ENCODE measurements around the gene UPP2. TPM values are rescaled to one million over a fixed set of nuclear protein-coding genes. Genes with fewer than 3 reads are reported as not detected.

UPP2 gene
- total RNA-seq, 4 donors from 2014 or later = not detected

GRCh38 chr2:158125756-158126498, 24.3 kb downstream of the UPP2 start:
- peaks cover 0 to 22% (median 0%) of the 10 kb centered on the region in 4 donors for H3K4me1 ChIP-seq
- no peaks in the 10 kb centered on the region for H3K9me3 ChIP-seq
- DNase-seq = no peak
- no peaks in the 10 kb centered on the region for H3K36me3 ChIP-seq
- no peaks in the 10 kb centered on the region for H3K27me3 ChIP-seq
- TF ChIP-seq POLR2A (IDR thresholded peaks at IDR 0.05) = no peak
- TF ChIP-seq, protein P1, sequence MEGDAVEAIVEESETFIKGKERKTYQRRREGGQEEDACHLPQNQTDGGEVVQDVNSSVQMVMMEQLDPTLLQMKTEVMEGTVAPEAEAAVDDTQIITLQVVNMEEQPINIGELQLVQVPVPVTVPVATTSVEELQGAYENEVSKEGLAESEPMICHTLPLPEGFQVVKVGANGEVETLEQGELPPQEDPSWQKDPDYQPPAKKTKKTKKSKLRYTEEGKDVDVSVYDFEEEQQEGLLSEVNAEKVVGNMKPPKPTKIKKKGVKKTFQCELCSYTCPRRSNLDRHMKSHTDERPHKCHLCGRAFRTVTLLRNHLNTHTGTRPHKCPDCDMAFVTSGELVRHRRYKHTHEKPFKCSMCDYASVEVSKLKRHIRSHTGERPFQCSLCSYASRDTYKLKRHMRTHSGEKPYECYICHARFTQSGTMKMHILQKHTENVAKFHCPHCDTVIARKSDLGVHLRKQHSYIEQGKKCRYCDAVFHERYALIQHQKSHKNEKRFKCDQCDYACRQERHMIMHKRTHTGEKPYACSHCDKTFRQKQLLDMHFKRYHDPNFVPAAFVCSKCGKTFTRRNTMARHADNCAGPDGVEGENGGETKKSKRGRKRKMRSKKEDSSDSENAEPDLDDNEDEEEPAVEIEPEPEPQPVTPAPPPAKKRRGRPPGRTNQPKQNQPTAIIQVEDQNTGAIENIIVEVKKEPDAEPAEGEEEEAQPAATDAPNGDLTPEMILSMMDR (IDR thresholded peaks at IDR 0.05) = peak in 3 of 6 experiments; percentile 36 to 41 (median 38)
- no peak overlapping the region for H3K4me3 ChIP-seq
- H3K27ac ChIP-seq = peak overlapping the region in 2 of 4 donors; percentile 24 to 70

GRCh38 chr2:158127380-158127804, 25.7 kb downstream of the UPP2 start:
- DNase-seq = no peak
- no peaks in the 10 kb centered on the region for H3K9me3 ChIP-seq
- peaks cover 0 to 22% (median 0%) of the 10 kb centered on the region in 4 donors for H3K4me1 ChIP-seq
- TF ChIP-seq, protein P1 (IDR thresholded peaks at IDR 0.05) = no peak
- TF ChIP-seq POLR2A (IDR thresholded peaks at IDR 0.05) = no peak
- no peak overlapping the region for H3K4me3 ChIP-seq
- H3K27ac ChIP-seq = peak overlapping the region in 2 of 4 donors; percentile 64 to 65
- H3K27me3 ChIP-seq = no peaks in the 10 kb centered on the region
- no peaks in the 10 kb centered on the region for H3K36me3 ChIP-seq

DNA sequence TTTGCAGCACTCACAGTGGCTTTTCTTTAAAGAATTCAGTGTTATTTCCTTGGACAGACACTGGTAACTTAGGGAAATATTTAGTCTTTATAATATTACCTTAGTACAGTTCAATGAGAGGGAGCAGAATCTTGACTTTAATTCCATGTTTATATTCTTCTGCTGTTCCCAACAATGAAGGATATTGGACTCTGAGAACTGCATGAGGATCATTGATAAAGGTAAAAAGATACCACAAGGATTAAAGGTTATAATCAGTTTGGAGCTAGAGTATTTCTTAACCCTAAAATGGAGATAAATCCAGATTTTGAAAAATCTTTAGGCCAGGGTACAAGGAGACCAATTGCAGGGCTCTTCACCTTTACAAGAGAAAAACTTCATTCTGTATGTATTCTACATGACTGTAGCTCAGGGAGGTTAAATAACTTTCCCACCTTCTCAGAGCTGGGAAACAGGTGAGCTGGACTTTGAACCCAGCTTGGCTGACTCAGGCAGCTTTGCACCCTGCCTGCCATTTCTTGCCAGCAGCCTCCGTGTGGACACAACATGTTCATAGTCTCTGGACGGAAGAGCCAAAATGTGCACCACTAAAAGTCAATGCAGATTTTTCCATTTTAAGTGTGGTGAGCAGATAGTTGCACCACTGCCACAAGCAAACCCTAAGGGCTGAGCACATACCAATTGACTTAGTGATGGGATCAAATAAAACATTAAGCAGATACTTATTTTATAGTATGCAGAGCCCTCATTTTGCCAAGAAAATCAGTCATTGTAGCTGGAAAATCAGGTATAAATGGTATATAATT, 26.7 kb downstream of the UPP2 start:
- Histone ChIP-seq H3K9me3 (no peaks in the 10 kb centered on the region), H3K4me1 (peaks cover 0 to 22% (median 0%) of the 10 kb centered on the region in 4 donors), H3K27ac (peak overlapping the region in 3 of 4 donors; percentile 21 to 65 (median 64)), H3K36me3 (no peaks in the 10 kb centered on the region), H3K27me3 (no peaks in the 10 kb centered on the region), H3K4me3 (no peak overlapping the region)
- TF ChIP-seq, protein P1 (IDR thresholded peaks at IDR 0.05) = peak in 2 of 6 experiments; percentile 28 to 39
- no peak for TF ChIP-seq POLR2A (IDR thresholded peaks at IDR 0.05)
- DNase-seq = peak in 2 of 3 donors; percentile 80 to 89

DNA sequence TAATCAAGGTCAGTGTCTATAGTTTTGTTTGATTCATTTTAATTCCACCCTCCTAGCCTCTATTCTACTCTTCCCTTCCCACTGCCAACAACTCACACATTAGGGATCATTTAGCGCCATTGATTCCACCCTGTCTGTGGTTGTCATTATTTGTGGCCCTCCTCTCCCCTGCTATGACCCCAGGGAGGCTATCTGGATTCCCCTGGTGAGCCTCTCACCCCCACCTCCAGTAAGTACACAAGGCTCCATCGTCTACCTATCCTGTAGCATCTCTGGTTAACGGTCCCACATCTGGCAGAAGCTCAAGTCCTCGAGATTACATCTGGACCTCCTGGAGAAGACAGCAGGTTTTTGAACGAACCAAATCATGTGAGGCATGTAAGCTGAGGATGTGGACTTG, 27.4 kb downstream of the UPP2 start:
- Histone ChIP-seq H3K4me1 (peaks cover 0 to 23% (median 0%) of the 10 kb centered on the region in 4 donors), H3K27me3 (no peaks in the 10 kb centered on the region), H3K9me3 (no peaks in the 10 kb centered on the region), H3K4me3 (no peak overlapping the region), H3K27ac (peak overlapping the region in 3 of 4 donors; percentile 21 to 65 (median 64)), H3K36me3 (no peaks in the 10 kb centered on the region)
- no peak for DNase-seq
- TF ChIP-seq, protein P1 (IDR thresholded peaks at IDR 0.05) = no peak
- TF ChIP-seq POLR2A (IDR thresholded peaks at IDR 0.05) = no peak

DNA sequence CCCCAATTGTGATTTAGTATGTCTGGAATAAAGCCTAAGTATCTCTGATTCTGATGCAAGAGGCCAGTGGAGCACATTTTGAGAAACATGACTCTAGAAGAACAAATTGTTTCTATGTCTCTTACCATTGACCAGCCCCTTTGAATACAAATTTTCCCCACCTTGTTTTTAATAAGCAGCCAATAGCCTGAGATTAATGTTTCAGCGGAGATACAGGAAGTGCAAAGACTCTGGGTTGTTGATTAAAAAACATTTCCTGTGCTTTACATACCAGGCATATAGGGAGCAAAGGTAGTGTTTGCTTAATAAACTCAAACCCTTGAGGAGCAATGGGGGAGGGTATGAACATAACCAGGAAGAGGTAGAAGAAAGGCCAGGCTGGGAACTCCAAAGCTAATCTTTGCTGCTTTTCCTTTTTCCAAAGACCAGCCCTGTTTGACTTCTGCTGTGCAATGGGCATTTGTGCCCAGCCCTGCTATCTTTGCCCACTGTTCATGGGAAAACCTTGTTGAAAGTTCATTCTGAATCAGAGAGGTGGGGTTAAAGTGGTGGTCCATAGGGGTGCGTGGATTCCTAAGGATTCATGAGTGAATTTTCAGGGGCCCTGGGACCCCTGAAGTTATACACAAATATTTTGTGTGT, 29.3 kb downstream of the UPP2 start:
- Histone ChIP-seq H3K4me1 (peaks cover 0 to 26% (median 0%) of the 10 kb centered on the region in 4 donors), H3K27ac (peak overlapping the region in 3 of 4 donors; percentile 61 to 92 (median 88)), H3K36me3 (no peaks in the 10 kb centered on the region), H3K27me3 (no peaks in the 10 kb centered on the region), H3K9me3 (no peaks in the 10 kb centered on the region), H3K4me3 (no peak overlapping the region)
- no peak for DNase-seq
- TF ChIP-seq, protein P1 (IDR thresholded peaks at IDR 0.05) = no peak
- TF ChIP-seq POLR2A (IDR thresholded peaks at IDR 0.05) = no peak

Measured in Peyer's patch (tissue), 4 donors.